HEK293 (cell line): ENCODE measurements around the gene PCNX3.

Source experiments
- CTCF ChIA-PET: fragments of 350-600 bp; formaldehyde crosslinking; extraction: SDS; loops from one replicate; lab custom pipeline; 2021; ENCODE audit warnings: antibody characterized with exemption; lab: Yijun Ruan, JAX
- POLR2A ChIA-PET: fragments of 300-600 bp; formaldehyde crosslinking; extraction: SDS; loops from one replicate; lab custom pipeline; 2020; ENCODE audit warnings: antibody characterized with exemption, inconsistent platforms; lab: Yijun Ruan, JAX
- H3K27ac ChIP-seq: fragments of 200-500 bp; sonication (Bioruptor generic); 2 replicates; pipeline ENCODE4 v1.5.1; 2014; ENCODE audit warnings: low read depth, low read length, control low read depth, inconsistent platforms; ENCODE audit errors: extremely low read depth
- H3K36me3 ChIP-seq, 2 experiments: fragments of 200-500 bp in 1 of 2; sonication (Bioruptor generic) in 1 of 2; 1 replicate in 1 of 2; 2 replicates in 1 of 2; pipeline ENCODE4 v1.5.1; 2014 to 2017; ENCODE audit warnings: inconsistent platforms in 2 of 2, low read length in 2 of 2; ENCODE audit not compliant: control insufficient read depth in 2 of 2, insufficient read depth in 1 of 2
- H3K4me1 ChIP-seq: fragments of 200-500 bp; sonication (Bioruptor generic); 2 replicates; pipeline ENCODE4 v1.5.1; 2014; ENCODE audit warnings: mild to moderate bottlenecking, low read length, inconsistent platforms; ENCODE audit not compliant: control insufficient read depth, insufficient read depth
- H3K4me3 ChIP-seq: 2 replicates; pipeline ENCODE4 v1.5.1; 2011; ENCODE audit warnings: low read depth, mild to moderate bottlenecking, control low read depth, low read length, moderate library complexity
- H3K9me3 ChIP-seq: fragments of 200-500 bp; sonication (Bioruptor generic); 2 replicates; pipeline ENCODE4 v1.5.1; 2014; ENCODE audit warnings: low read depth, low read length, inconsistent platforms; ENCODE audit not compliant: control insufficient read depth, insufficient read depth
- BCL11B ChIP-seq: fragments of 450-650 bp; formaldehyde crosslinking; IDR thresholded peaks from 2 replicates; pipeline ENCODE4 v1.5.1; 2016; ENCODE audit warnings: low read depth, missing biosample characterization, missing genetic modification characterization
- CTCF ChIP-seq: fragments of 450-650 bp; formaldehyde crosslinking; IDR thresholded peaks from 2 replicates; pipeline ENCODE4 v1.5.1; 2016; ENCODE audit warnings: missing biosample characterization, missing genetic modification characterization
- GLIS1 ChIP-seq: fragments of 450-650 bp; formaldehyde crosslinking; IDR thresholded peaks from 2 replicates; pipeline ENCODE4 v1.5.1; 2016; ENCODE audit warnings: missing biosample characterization, missing genetic modification characterization
- KLF16 ChIP-seq: fragments of 450-650 bp; formaldehyde crosslinking; IDR thresholded peaks from 2 replicates; pipeline ENCODE4 v1.5.1; 2017; ENCODE audit warnings: missing biosample characterization, missing genetic modification characterization
- TRIM28 ChIP-seq: IDR thresholded peaks from 2 replicates; pipeline ENCODE4 v1.6.1; 2011; ENCODE audit warnings: low read length, control low read depth, borderline replicate concordance
- ZBTB17 ChIP-seq: fragments of 450-650 bp; formaldehyde crosslinking; IDR thresholded peaks from 2 replicates; pipeline ENCODE4 v1.5.1; 2016; ENCODE audit warnings: missing biosample characterization, missing genetic modification characterization
- ZBTB26 ChIP-seq: fragments of 450-650 bp; formaldehyde crosslinking; optimal IDR thresholded peaks from 2 replicates; pipeline ENCODE3; 2016; ENCODE audit warnings: missing biosample characterization, mild to moderate bottlenecking, missing genetic modification characterization
- ZBTB48 ChIP-seq: fragments of 450-650 bp; formaldehyde crosslinking; IDR thresholded peaks from 2 replicates; pipeline ENCODE4 v1.5.1; 2016; ENCODE audit warnings: missing biosample characterization, missing genetic modification characterization
- ZFP3 ChIP-seq: fragments of 450-650 bp; formaldehyde crosslinking; IDR thresholded peaks from 2 replicates; pipeline ENCODE4 v1.5.1; 2016; ENCODE audit warnings: low read depth, missing biosample characterization, missing genetic modification characterization
- ZNF19 ChIP-seq: fragments of 450-650 bp; formaldehyde crosslinking; IDR thresholded peaks from 2 replicates; pipeline ENCODE4; 2016; ENCODE audit warnings: missing biosample characterization, missing genetic modification characterization, low read depth
- ZNF2 ChIP-seq: fragments of 450-650 bp; formaldehyde crosslinking; IDR thresholded peaks from 2 replicates; pipeline ENCODE4 v1.5.1; 2016; ENCODE audit warnings: missing biosample characterization, missing genetic modification characterization
- ZNF202 ChIP-seq: fragments of 450-650 bp; formaldehyde crosslinking; IDR thresholded peaks from 2 replicates; pipeline ENCODE4 v1.5.1; 2016; ENCODE audit warnings: missing biosample characterization, missing genetic modification characterization, borderline replicate concordance
- ZNF280D ChIP-seq: fragments of 450-650 bp; formaldehyde crosslinking; IDR thresholded peaks from 2 replicates; pipeline ENCODE4 v1.5.1; 2016; ENCODE audit warnings: missing biosample characterization, missing genetic modification characterization
- ZNF292 ChIP-seq: fragments of 450-650 bp; formaldehyde crosslinking; IDR thresholded peaks from 2 replicates; pipeline ENCODE4 v1.5.1; 2016; ENCODE audit warnings: low read depth, missing biosample characterization, missing genetic modification characterization, borderline replicate concordance
- ZNF48 ChIP-seq: fragments of 450-650 bp; formaldehyde crosslinking; IDR thresholded peaks from 2 replicates; pipeline ENCODE4 v1.5.1; 2016; ENCODE audit warnings: missing biosample characterization, missing genetic modification characterization
- ZNF600 ChIP-seq: fragments of 450-650 bp; formaldehyde crosslinking; IDR thresholded peaks from 2 replicates; pipeline ENCODE4 v1.5.1; 2016; ENCODE audit warnings: missing biosample characterization, missing genetic modification characterization
- ZNF658 ChIP-seq: fragments of 450-650 bp; formaldehyde crosslinking; IDR thresholded peaks from 2 replicates; pipeline ENCODE4; 2016; ENCODE audit warnings: missing biosample characterization, missing genetic modification characterization
- ZNF792 ChIP-seq: fragments of 450-650 bp; formaldehyde crosslinking; IDR thresholded peaks from 2 replicates; pipeline ENCODE4 v1.5.1; 2016; ENCODE audit warnings: missing biosample characterization, missing genetic modification characterization
- ZNF830 ChIP-seq: fragments of 450-650 bp; IDR thresholded peaks from 2 replicates; pipeline ENCODE4 v1.5.0; 2018; ENCODE audit warnings: missing biosample characterization, missing genetic modification characterization, low read depth, mild to moderate bottlenecking, moderate library complexity
- TF ChIP-seq, protein P1 (sequence below): fragments of 450-650 bp; formaldehyde crosslinking; conservative IDR thresholded peaks from 2 replicates; pipeline ENCODE4 v1.5.1; 2016; ENCODE audit warnings: low read depth, missing biosample characterization, missing genetic modification characterization
- TF ChIP-seq, protein P2 (sequence below): fragments of 450-650 bp; formaldehyde crosslinking; IDR thresholded peaks from 2 replicates; pipeline ENCODE4 v1.5.1; 2016; ENCODE audit warnings: missing biosample characterization, missing genetic modification characterization

PCNX3 gene

DNA sequence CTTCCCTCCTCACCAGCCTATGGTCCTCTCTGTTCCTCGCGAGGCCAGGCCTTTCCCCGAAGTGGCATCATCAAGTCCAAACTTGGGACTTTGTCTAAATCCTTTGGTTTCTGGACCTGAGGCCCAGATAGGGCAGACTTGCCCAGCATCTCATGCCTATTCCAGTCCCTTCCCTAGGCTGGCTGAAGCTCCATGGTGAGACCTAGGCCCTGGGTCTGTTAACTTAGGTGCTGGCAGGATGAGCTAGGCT lies 35.7 kb downstream of the PCNX3 start:
- POLR2A ChIA-PET = interaction anchor here (3.8 to 6.5 kb wide), 3 partner anchors 11 to 37 kb away, joined by 13 to 50 read pairs (median 34); partner anchors contain the start of genes MAP3K11, PCNX3, RELA and SIPA1
- CTCF ChIA-PET = interaction anchor here (0.7 to 1.3 kb wide), 2 partner anchors 25 to 393 kb away, joined by 3 to 4 read pairs; no protein-coding TSS in a partner anchor
- Histone ChIP-seq H3K9me3 (no peaks in the 10 kb centered on the region), H3K36me3 (peaks cover 0 to 56% of the 10 kb centered on the region in 2 experiments; a peak in 1 of 3 replicates), H3K4me3 (no peak overlapping the region), H3K4me1 (peaks cover 8% of the 10 kb centered on the region), H3K27ac (no peak overlapping the region)
- TF ChIP-seq CTCF (tag by site-specific recombination) = no peak
- no peak for TF ChIP-seq TRIM28
- TF ChIP-seq, protein P1, sequence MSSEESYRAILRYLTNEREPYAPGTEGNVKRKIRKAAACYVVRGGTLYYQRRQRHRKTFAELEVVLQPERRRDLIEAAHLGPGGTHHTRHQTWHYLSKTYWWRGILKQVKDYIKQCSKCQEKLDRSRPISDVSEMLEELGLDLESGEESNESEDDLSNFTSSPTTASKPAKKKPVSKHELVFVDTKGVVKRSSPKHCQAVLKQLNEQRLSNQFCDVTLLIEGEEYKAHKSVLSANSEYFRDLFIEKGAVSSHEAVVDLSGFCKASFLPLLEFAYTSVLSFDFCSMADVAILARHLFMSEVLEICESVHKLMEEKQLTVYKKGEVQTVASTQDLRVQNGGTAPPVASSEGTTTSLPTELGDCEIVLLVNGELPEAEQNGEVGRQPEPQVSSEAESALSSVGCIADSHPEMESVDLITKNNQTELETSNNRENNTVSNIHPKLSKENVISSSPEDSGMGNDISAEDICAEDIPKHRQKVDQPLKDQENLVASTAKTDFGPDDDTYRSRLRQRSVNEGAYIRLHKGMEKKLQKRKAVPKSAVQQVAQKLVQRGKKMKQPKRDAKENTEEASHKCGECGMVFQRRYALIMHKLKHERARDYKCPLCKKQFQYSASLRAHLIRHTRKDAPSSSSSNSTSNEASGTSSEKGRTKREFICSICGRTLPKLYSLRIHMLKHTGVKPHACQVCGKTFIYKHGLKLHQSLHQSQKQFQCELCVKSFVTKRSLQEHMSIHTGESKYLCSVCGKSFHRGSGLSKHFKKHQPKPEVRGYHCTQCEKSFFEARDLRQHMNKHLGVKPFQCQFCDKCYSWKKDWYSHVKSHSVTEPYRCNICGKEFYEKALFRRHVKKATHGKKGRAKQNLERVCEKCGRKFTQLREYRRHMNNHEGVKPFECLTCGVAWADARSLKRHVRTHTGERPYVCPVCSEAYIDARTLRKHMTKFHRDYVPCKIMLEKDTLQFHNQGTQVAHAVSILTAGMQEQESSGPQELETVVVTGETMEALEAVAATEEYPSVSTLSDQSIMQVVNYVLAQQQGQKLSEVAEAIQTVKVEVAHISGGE (tag by site-specific recombination) = no peak
- TF ChIP-seq ZNF19 (tag by site-specific recombination) = no peak
- no peak for TF ChIP-seq ZNF202 (tag by site-specific recombination)
- no peak for TF ChIP-seq ZNF792 (tag by site-specific recombination)
- no peak for TF ChIP-seq ZNF2 (tag by site-specific recombination)
- no peak for TF ChIP-seq ZNF48 (tag by site-specific recombination)
- no peak for TF ChIP-seq ZNF292

GRCh38 chr11:65651589-65652510 lies 36.3 kb downstream of the PCNX3 start:
- POLR2A ChIA-PET = interaction anchor here (1.1 to 6.5 kb wide), 6 partner anchors 9 to 61 kb away, joined by 4 to 50 read pairs (median 9); partner anchors contain the start of genes KAT5, MAP3K11, PCNX3 and RELA
- Histone ChIP-seq H3K9me3 (no peaks in the 10 kb centered on the region), H3K36me3 (peaks cover 0 to 59% of the 10 kb centered on the region in 2 experiments; a peak in 2 of 3 replicates), H3K4me3 (peak overlapping the region; percentile 28), H3K4me1 (peaks cover 8% of the 10 kb centered on the region), H3K27ac (peak overlapping the region; percentile 54; the same call in 1 of the 2 replicates)
- CTCF ChIA-PET = interaction anchor here (0.6 to 1.3 kb wide), 3 partner anchors 26 to 393 kb away, joined by 3 to 4 read pairs (median 3); no protein-coding TSS in a partner anchor
- TF ChIP-seq ZBTB48 (tag by site-specific recombination) (0 out of 2 replicates have a peak, but pooled peaks have one; percentile 21), ZNF600 (tag by site-specific recombination) (peak; percentile 84), ZNF658 (tag by site-specific recombination) (no peak), KLF16 (tag by site-specific recombination) (no peak), ZBTB17 (tag by site-specific recombination) (peak; percentile 66), ZBTB26 (tag by site-specific recombination) (peak; percentile 7), ZNF830 (tag by site-specific recombination) (no peak), GLIS1 (tag by site-specific recombination) (0 out of 2 replicates have a peak, but pooled peaks have one; percentile 23), ZNF2 (tag by site-specific recombination) (no peak), ZNF280D (no peak), ZFP3 (tag by site-specific recombination) (peak; percentile 96), BCL11B (0 out of 2 replicates have a peak, but pooled peaks have one; percentile 37), ZNF292 (no peak)
- TF ChIP-seq, protein P2, sequence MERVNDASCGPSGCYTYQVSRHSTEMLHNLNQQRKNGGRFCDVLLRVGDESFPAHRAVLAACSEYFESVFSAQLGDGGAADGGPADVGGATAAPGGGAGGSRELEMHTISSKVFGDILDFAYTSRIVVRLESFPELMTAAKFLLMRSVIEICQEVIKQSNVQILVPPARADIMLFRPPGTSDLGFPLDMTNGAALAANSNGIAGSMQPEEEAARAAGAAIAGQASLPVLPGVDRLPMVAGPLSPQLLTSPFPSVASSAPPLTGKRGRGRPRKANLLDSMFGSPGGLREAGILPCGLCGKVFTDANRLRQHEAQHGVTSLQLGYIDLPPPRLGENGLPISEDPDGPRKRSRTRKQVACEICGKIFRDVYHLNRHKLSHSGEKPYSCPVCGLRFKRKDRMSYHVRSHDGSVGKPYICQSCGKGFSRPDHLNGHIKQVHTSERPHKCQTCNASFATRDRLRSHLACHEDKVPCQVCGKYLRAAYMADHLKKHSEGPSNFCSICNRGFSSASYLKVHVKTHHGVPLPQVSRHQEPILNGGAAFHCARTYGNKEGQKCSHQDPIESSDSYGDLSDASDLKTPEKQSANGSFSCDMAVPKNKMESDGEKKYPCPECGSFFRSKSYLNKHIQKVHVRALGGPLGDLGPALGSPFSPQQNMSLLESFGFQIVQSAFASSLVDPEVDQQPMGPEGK (tag by site-specific recombination) = no peak
